Glutamatergic neuron (in vitro differentiated cells): Measurements from ENCODE around the gene TXLNB. TPM values are rescaled to one million over a fixed set of nuclear protein-coding genes. Genes with fewer than 3 reads are reported as not detected.

Experiments used
- DNase-seq: peaks from one replicate; pipeline ENCODE4 v3.0.0; 2022
- H3K27ac Mint-ChIP-seq: one replicate; pipeline ENCODE4 v1.8.0; 2020; ENCODE audit warnings: mild to moderate bottlenecking, mixed read lengths, inconsistent platforms; ENCODE audit not compliant: unreplicated experiment
- H3K27me3 Mint-ChIP-seq: one replicate; pipeline ENCODE4 v1.8.0; 2020; ENCODE audit warnings: mild to moderate bottlenecking, moderate library complexity, mixed read lengths, inconsistent platforms; ENCODE audit not compliant: unreplicated experiment
- H3K36me3 Mint-ChIP-seq: one replicate; pipeline ENCODE4 v1.8.0; 2020; ENCODE audit warnings: mild to moderate bottlenecking, mixed read lengths, inconsistent platforms; ENCODE audit not compliant: unreplicated experiment
- H3K4me1 Mint-ChIP-seq: one replicate; pipeline ENCODE4 v1.8.0; 2020; ENCODE audit warnings: mild to moderate bottlenecking, low read depth, mixed read lengths, inconsistent platforms; ENCODE audit not compliant: unreplicated experiment
- H3K4me3 Mint-ChIP-seq: one replicate; pipeline ENCODE4 v1.8.0; 2020; ENCODE audit warnings: mild to moderate bottlenecking, mixed read lengths, inconsistent platforms; ENCODE audit not compliant: unreplicated experiment
- H3K9me3 Mint-ChIP-seq: one replicate; pipeline ENCODE4 v1.8.0; 2020; ENCODE audit warnings: mild to moderate bottlenecking, moderate library complexity, mixed read lengths, inconsistent platforms; ENCODE audit not compliant: unreplicated experiment
- total RNA-seq: library from RNA; stranded (reverse); fragmentation: NEBNext Ultra II Directional; extraction: Animal tissue kit (Norgen Biotek cat#: 25700); gene quantifications from one replicate; pipeline ENCODE4 v1.2.1, GENCODE V29; 2021; ENCODE audit not compliant: unreplicated experiment
- TF ChIP-seq, protein P1 (sequence below): fragments of 200-600 bp; sonication (generic); IDR thresholded peaks from one replicate; pipeline ENCODE4 v1.5.0; 2021; ENCODE audit not compliant: partially characterized antibody, unreplicated experiment

The TXLNB gene
- total RNA-seq, 1 donor from 2014 or later: not detected

DNA sequence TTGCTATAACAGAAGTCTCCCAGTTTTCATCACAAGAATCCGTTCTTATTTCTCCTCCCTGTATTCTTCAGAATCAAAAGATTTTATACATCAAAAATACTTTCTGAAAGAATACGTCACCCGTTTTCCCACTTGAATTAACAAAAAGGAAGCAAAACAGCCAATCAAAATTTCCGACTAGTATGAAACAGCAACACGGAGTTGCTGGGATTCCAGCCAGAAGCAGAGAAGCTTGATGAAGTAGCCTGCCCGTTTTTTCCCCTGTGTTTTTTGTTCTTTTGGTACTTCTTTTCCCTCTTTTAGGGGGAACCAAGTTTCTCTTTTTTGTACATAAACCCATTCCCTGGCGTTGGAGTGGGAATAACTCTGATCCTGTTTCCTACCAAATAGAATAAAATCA lies 14.6 kb downstream of the TXLNB start:
- TF ChIP-seq, protein P1, sequence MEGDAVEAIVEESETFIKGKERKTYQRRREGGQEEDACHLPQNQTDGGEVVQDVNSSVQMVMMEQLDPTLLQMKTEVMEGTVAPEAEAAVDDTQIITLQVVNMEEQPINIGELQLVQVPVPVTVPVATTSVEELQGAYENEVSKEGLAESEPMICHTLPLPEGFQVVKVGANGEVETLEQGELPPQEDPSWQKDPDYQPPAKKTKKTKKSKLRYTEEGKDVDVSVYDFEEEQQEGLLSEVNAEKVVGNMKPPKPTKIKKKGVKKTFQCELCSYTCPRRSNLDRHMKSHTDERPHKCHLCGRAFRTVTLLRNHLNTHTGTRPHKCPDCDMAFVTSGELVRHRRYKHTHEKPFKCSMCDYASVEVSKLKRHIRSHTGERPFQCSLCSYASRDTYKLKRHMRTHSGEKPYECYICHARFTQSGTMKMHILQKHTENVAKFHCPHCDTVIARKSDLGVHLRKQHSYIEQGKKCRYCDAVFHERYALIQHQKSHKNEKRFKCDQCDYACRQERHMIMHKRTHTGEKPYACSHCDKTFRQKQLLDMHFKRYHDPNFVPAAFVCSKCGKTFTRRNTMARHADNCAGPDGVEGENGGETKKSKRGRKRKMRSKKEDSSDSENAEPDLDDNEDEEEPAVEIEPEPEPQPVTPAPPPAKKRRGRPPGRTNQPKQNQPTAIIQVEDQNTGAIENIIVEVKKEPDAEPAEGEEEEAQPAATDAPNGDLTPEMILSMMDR: no peak
- Mint-ChIP-seq H3K9me3 (no peaks in the 10 kb centered on the region), H3K4me1 (no peaks in the 10 kb centered on the region), H3K27ac (no peak overlapping the region), H3K36me3 (no peaks in the 10 kb centered on the region), H3K27me3 (no peaks in the 10 kb centered on the region), H3K4me3 (no peak overlapping the region)
- no peak for DNase-seq

DNA sequence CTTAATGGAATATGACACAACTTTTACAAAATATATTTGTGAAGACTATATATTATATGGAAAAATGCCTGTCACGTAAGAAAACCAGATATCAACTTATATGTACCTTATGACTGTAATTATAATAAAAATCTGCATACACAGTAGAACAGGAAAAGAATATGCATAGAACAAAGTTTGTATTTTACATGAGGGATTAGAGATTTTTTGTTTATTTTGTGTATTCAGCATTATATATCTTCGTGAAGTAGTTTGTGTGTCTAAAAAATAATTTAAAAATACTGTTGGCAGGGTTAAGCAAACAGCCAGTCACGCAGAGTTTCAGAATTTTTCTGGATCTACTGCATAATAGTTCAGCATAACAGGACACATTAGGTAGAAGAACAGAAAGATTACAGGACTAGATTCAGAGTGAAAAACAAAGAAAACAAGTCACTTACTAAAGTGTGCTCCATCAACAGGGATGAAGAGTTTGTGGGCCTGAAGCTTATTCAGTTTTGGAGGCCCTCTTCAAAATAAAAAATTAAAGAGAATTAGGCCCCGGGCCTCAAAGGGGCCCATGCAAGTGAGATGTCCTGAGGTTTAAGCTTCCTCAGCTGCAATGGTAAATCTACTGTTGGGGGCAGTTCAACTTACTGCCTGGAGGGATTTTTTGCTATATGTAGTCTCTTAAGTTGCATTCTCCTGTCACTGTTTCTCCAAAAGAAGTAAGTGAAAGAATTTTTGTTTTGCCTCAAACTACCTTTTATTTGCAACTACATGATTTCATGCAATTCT lies 16.3 kb downstream of the TXLNB start:
- Mint-ChIP-seq H3K27ac (no peak overlapping the region), H3K4me1 (no peaks in the 10 kb centered on the region), H3K27me3 (no peaks in the 10 kb centered on the region), H3K36me3 (no peaks in the 10 kb centered on the region), H3K4me3 (no peak overlapping the region), H3K9me3 (no peaks in the 10 kb centered on the region)
- no peak for DNase-seq
- TF ChIP-seq, protein P1: no peak

DNA sequence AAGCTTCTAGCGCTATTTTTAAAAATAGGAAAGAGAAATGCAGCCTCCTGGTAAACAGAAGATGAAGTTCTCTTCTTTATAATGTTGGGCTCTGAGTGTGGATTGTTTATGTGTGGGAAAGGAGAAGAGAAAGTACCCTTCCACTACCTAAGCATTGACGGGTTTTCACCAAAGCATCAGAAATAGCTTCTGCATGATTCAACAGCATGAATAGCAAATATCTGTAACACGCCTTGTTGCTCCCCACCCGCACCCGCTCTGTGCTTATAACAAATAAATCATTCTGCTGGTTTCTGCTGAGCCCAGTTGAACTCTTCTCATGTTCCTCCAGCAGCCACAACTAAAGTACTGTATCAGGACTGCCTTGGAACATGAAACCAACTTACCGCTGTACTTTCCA lies 20.7 kb downstream of the TXLNB start:
- no peaks in the 10 kb centered on the region for H3K36me3 Mint-ChIP-seq
- DNase-seq: no peak
- no peaks in the 10 kb centered on the region for H3K27me3 Mint-ChIP-seq
- no peaks in the 10 kb centered on the region for H3K4me1 Mint-ChIP-seq
- TF ChIP-seq, protein P1: no peak
- no peak overlapping the region for H3K4me3 Mint-ChIP-seq
- no peaks in the 10 kb centered on the region for H3K9me3 Mint-ChIP-seq
- H3K27ac Mint-ChIP-seq: no peak overlapping the region

DNA sequence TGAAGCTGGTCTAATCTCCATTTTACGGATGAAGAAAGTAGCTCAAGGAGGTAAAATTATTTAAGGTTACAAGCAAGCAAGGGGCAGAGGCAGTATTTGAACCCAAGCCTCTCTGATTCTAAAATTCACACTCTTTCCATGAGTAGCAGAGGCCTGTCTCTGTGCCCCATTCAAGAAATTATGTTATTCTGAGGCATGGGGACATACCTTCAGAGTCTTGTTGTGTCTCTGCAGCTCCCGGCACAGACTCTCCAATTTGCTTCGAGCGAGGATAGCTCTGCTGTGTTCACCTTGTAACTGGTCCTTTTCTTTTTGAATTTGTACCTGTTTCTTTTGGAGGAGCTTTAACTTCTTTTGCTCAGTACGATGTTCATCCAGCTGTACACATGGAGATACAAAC lies 21.5 kb downstream of the TXLNB start:
- no peak for DNase-seq
- no peaks in the 10 kb centered on the region for H3K4me1 Mint-ChIP-seq
- no peak overlapping the region for H3K4me3 Mint-ChIP-seq
- no peaks in the 10 kb centered on the region for H3K27me3 Mint-ChIP-seq
- TF ChIP-seq, protein P1: no peak
- H3K36me3 Mint-ChIP-seq: no peaks in the 10 kb centered on the region
- no peak overlapping the region for H3K27ac Mint-ChIP-seq
- no peaks in the 10 kb centered on the region for H3K9me3 Mint-ChIP-seq

DNA sequence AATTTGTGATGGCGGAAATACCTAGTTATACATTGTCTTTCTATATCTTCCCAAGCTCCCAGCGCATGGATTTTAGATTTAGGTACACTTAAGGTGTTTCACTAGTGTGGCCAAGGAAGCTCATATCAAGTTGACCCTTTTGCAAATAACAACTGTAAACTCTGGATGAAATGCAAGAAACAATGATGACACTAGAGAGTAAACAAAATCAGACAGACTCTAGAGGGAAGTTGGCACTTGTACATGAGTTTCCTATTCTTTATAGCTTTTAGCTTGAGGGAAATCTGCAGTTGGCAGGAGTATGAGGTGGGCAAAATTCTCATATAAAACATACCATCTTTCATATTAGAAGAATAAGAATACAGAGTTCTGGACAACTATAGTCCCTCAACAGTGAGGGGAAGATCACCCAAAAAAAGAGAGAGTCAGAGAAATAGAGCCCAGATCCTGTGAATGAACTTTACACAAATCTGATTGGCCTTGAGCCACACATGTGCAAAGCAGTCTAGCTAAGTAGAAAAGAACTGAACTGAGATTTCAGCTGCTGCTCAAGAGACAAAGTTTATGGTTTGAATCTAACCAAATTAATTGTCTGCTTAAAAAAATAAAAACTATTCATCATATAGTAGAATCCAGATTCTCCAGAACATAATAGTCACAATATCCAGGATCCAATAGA lies 26.1 kb downstream of the TXLNB start:
- DNase-seq: no peak
- TF ChIP-seq, protein P1: no peak
- H3K27ac Mint-ChIP-seq: no peak overlapping the region

More for the DNA sequence above, 26.1 kb downstream of the TXLNB start:
- Mint-ChIP-seq H3K9me3 (no peaks in the 10 kb centered on the region), H3K4me1 (peaks cover 5% of the 10 kb centered on the region), H3K36me3 (no peaks in the 10 kb centered on the region), H3K27me3 (no peaks in the 10 kb centered on the region), H3K4me3 (no peak overlapping the region)
